Retina (tissue), 1 donor: ENCODE results near the gene DIRAS2.
A peak's percentile ranks its signal among the peaks of the same experiment; 100 is the strongest.
"Not testable (repeated sequence)": the region's sequence is repeated elsewhere in the genome, so short reads cannot be mapped to it uniquely, and the experiment has no call there.

Source experiments
- DNase-seq: peaks from one replicate; pipeline ENCODE4 v3.0.0-alpha.2; 2016

Gene DIRAS2

DNA sequence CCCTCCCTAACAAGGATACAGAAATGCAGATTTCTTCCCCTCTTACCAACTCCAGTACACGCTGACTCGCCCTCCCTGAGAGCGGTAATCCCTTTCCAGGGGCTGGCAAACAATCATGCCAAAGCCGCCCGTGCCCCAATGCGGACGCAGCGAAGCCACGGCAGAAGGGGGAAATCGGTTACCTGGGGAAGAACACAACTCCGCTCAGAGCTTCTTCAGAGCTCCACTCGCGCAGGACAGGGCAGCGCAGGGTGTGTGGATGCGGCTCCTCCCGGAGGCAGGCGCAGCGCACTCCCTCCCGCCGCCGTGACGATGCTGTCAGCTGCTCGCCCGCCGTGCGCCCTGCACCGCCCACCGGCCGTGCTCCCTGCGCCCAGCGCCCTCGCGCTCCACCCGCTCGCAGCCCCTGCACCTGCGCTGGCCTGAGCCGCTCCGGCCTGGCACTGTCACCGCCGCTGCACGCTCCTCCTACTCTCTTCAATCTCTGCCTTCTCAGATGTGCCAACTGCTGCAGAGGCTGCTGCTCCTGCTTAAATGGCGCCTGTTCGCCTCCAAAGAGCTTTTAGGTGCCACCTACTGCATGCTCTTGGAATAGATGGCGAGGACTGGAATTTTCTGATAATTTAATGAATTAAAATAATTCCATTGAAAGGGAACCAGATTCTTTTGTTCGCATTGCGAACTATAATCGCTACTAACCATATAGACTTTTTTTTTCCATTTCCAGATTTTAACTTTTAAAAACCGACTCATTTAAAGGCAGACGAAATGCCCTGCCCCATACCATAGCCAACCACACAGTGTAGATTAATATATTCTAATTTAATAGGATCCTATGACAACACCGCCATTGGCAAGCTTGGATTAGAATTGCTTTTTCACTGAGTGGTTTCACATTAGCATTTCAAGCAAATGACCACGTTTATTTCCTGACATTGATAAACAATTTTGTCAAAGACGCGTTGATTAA, at the start of gene DIRAS2:
TSS of gene DIRAS2 (minus strand) at position 255 of the 970 bp plus-strand sequence. CDS start 28,997 bp downstream, outside the sequence.
- DNase-seq, result peak; percentile 96

- DNase-seq, result no peak
These were observed 42.1 kb upstream of the DIRAS2 start for GRCh38 chr9:90684736-90685135.

DNA sequence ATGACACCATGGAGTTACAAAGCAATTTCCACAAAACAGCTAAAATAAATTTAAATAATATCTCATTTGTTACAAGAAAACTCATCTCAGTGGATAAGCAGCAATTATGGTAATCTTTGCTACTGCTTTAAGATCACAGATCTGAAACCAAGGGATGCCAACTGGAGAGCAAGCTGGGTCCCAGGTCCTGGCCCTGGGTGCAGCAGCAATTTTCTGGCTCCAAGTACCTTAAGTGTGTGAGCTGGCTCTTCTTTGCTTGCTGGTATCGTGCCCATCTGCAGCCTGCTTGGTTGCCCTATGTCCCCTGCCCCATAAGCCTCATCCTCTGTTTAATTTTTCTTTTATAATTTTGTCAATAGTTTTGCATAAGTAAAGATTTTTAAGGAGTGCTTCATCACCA, 41.5 kb upstream of the DIRAS2 start:
- DNase-seq, result no peak

- DNase-seq, result no peak
These were observed 37.9 kb upstream of the DIRAS2 start for GRCh38 chr9:90680534-90680933.

DNA sequence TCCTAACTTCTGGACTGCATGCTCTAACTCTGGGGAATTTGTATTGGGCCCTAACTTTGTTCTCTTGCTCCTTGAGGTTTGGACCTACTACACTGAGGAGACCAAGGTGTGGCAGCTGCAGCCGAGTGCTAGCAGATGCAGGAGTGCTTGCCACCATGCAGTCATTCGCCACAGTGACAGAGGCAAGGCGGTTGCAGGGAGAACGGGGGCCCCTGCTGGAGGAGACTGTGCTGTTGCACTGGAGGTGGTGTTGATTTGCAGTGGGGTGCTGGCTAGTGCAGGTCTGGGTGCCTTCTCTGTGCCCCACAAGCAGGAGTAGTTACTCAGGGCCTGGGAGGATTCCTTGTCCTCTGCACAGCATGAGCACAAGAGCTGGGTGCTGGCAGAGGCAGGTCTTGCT, 22.4 kb upstream of the DIRAS2 start:
- DNase-seq, result no peak

- no peak for DNase-seq
These were observed 17.2 kb upstream of the DIRAS2 start for GRCh38 chr9:90659650-90660364.

DNA sequence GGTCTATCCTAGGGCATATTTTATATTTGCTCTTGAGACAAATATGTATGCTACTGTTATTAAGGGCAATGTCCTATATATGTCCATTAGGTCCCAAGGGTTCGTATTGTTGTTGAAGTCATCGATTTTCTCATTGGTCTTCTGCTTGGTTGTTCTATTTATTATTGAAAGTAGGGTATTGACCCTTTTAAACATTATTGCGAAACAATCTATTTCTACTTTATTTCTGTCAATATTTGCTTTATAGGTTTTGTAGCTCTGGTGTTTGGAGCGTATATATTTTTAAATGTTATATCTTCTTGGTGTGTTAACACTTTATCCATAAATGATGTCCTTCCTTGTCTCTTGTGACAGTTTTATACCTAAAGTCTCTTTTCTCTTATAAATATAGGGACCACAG, 16.2 kb upstream of the DIRAS2 start:
- DNase-seq, result no peak

DNA sequence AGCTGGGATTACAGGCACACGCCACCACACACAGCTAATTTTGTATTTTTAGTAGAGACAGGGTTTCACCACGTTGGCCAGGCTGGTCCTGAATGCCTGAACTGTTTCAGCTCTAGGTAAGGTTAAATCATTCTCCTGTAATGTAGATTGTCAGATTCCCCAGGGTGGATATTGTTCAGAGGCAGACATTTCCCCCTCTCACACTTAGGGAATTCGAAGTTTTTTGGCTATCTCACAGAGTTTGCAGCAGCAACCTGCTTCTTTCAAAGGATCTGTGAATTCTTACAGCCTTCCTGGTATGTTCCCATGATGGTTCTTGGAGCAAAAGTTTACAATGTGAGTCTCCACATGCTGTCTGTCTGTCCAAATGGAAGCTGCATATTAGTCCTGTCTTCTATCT, 15.6 kb upstream of the DIRAS2 start:
- no peak for DNase-seq

DNA sequence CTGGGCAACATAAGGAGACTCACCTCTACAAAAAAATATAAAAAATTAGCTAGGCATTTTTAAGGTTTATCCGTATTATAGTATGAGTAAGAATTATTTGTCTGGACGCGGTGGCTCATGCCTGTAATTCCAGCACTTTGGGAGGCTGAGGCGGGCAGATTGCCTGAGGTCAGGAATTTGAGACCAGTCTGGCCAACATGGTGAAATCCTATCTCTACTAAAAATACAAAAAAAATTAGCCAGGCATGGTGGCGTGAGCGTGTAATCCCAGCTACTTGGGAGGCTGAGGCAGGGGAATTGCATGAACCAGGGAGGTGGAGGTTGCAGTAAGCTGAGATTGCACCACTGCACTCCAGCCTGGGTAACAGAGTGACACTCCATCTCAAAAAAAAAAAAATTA, 14.3 kb upstream of the DIRAS2 start:
- not testable (repeated sequence) for DNase-seq

DNA sequence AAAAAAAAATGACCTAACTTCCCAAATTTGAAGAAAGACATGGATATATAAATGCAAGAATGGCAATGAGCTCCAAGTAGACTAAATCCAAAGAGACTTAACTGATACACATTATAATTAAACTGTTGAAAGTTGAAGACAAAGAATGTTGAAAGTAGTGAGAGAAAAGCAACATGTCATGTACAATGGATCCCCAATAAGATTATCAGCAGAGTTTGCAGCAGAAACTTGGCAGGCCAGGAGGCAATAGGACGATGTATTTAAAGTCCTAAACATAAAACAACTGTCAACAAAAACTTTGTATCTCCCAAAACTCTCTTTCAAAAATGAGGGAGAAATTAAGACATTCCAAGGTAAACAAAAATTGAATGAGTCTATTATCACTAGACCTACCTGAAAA, 8.6 kb upstream of the DIRAS2 start:
- DNase-seq, result no peak

DNA sequence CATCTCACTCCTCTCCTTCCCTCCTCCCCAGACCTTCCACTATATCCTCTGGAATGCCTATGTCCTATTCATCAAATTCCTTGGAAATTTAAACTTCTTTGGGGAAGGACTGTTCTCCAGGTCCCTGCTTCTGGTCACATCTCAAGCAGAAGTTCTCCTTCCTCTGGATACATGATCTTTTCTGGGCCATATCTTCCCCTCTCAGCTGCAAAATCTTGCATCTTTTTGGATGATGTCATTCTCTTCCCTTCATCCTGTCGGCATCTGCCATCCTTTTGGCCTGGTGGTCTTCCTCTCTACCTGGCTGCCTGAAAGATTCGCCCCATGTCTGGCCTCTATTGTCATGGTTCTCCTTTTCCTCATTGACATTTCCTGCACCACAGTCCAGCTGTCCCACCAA, 5.2 kb upstream of the DIRAS2 start:
- DNase-seq, result no peak

DNA sequence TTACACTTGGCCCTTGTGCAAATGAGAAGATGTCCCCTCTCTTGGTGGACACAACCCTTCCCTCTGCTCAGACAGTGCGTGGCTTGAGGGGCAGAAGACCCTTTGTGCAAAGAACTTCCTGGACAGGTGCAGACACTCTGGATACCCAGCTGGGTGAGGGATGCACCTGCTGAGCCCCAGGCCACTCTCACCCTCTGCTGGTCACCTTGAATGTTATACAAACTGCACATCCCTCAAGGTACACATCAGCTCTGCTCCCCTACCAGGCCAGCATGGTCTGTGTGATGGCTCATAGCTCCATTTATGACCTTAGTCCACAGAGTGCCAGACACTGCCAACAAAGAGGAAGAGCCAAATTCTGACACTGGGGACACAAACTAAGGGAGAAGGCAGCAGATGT, 3.1 kb upstream of the DIRAS2 start:
- DNase-seq, result no peak

DNA sequence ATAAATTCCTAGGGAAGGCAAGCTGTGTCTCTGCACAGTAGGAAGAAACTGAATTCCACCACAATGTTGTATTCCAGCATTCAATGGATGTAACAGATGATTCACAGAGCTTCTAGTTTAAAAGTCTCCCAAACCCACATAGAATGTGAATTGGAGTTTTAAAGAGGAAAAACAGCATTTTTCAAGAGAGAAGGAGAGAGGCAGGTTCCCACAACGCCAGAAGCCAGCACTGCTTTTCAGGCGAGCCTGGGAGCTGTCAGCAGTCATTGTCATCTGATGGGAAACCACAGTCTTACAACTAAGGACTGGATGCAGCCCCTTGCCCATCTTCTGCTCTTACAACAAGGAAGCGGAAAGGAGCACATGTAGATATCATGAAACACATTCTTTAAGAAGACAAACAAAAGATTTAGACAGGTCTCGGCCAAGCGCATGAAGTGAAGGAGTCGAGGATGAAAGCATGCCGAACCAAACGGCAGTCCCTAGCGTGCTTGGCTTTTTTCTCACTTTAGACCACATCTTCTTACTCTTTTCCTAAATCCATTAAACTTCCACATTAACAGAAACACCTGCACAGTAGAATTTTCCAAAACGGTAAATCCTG, 638 bp downstream of the DIRAS2 start:
- DNase-seq, result peak; percentile 79

DNA sequence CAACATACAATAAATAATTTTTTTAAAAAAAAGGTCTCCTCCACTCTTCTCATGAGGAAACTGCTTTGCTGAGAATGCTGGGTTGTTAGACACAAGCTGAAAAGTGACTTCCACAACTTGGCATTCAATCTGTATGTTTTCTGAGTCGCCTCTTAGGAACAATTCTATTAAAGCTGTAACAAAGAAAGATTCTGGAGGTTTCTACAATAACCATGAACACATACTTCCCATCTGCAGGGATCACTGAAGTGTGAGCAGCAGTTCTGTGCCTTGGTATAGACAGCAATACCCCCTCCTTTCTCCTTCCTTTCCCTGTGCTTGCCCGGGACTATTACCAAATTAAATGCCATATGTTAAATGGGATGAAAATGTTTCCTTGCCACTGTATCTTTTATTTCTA, 1.5 kb downstream of the DIRAS2 start:
- no peak for DNase-seq

DNA sequence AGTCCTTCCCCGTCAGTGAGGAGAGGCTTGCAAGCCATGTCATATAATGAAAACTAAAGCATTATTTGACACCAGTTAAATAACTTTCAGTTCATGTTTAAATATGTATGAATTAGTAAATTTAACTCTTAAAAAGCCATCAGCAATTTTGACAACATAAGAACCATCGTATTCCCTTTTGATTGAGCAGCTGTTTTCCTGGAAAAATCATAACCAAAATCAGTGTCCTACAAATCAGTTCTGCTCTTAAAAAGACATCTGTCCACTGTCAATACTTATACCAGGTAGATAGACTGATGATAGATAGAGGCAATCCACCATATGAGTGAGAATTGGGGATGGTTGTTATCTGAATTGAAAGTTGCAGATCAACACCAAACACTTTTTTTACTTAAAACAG, 2.3 kb downstream of the DIRAS2 start:
- no peak for DNase-seq

GRCh38 chr9:90637626-90638025, 5.0 kb downstream of the DIRAS2 start:
- DNase-seq, result no peak

GRCh38 chr9:90632647-90633207, 9.9 kb downstream of the DIRAS2 start:
- DNase-seq, result no peak

DNA sequence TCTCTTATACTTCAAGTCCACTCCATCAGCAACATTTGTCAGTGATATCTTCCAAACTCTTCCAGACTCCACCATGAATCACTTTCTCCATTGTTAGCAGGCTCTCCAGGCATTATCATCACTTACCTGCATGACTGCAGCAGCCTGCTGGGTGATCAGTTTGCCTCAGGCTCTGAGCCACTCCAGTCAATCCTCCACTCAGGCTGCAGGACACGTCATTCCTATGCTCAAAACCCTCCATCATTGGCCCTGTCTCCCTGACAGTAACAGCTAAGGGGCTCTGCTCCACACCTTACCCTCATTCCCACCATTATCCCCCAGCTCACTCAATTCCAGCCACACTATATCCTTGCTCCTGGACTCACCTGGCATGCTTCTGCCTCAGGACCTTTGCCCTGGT, 10.7 kb downstream of the DIRAS2 start:
- DNase-seq, result no peak

DNA sequence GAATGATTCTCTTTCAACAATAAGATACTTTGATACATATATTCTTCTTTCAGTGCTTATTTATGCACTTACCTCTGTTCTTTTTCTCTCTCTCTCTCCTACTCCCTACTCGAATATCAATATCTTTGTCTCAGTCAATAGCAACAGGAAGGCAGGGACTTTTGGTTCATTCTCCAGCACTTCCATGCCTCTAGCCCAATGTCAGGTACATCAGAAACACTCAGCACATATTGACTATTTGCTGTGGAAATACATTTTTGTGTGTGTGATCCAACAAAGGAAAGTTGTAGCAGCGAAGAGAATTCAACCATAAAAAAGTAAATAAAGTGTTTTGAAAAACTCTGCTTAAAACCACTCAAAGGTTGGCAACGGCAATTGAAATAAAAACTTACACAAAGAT, 12.6 kb downstream of the DIRAS2 start:
- no peak for DNase-seq

DNA sequence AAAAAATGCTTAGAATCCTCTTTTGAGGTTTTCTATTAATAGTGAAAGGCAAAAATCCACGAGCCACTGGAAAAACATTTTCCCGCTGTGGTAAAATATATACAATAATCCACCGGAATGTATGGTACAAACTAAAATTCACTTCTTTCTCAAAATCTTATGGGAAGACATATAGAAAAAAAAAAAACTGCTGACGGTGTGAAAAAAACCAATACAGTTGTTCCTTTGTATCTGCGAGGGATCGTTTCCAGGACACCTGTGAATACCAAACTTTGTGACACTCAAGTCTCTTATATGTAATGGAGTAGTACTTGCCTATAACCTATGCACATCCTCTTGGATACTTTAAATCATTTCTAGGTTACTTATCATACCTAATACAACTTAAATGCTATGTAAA, 13.3 kb downstream of the DIRAS2 start:
- no peak for DNase-seq

DNA sequence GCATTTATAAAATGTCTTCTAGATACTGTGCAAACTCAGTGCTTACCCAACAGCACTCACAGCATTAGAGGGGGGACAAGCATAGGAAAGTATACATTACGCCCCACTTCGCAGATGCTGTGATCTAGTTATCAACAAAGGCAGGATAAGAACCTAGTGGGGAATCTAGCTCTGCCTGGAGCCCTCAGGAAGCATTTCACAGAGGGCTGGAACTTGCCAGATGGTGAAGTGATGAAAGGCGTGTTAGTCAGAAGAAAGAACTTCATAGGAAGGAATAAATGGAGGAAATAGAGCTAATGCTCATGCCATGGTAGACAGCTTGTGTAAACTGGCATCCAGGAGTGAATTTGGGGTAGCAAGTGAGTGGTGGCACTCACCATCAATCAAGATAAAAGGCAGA, 25.8 kb downstream of the DIRAS2 start:
- DNase-seq, result no peak

DNA sequence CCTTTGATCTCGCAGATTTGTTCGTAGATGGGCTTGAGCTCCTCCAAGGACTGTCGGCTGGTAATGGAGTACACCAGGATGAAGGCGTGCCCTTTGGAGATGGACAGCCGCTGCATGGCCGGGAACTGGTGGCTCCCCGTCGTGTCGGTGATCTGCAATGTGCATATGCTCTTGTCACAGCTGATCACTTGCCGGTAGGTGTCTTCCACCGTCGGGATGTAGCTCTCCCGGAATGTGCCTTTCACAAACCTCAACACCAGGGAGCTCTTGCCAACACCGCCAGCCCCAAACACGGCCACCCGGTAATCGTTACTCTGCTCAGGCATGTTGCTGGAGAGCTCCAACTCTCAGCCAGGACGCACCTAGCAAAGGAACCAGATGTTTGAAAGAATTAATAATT, 29.1 kb downstream of the DIRAS2 start:
- no peak for DNase-seq

DNA sequence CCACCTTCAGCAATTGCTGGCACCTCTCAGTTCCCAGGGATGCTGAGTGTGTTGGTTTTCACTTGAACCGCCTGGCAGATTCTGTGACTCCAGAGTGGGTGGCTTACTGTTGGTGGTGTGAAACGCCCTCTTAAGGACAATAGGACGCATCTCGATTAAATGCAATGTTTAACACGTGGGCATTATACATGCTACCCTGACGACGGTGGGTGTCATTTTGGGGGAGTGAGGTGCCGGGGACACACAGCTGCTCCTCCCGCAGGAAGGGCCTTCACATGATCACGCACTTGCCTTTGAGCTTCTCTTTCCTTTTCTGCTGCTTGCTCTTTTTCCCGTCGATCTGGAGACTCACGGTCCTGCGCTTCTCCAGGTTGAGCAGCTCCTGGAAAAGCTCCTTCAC, 29.7 kb downstream of the DIRAS2 start:
- no peak for DNase-seq
